DMS153 treated with DMSO at 0.1 percent for 48 hours (cell line): Measurements from ENCODE around the gene LRSAM1.

Experiments
- DNase-seq: peaks from one replicate; lab custom pipeline; 2025; ENCODE audit not compliant: unreplicated experiment; lab: John Stamatoyannopoulos, UW

LRSAM1 gene

GRCh38 chr9:127424676-127424999, 26.7 kb upstream of the LRSAM1 start:
- DNase-seq = no peak

- no peak for DNase-seq
Observed at GRCh38 chr9:127426756-127427155, 24.6 kb upstream of the LRSAM1 start.

GRCh38 chr9:127428348-127428747, 23.0 kb upstream of the LRSAM1 start:
- no peak for DNase-seq

GRCh38 chr9:127430415-127430814, 20.9 kb upstream of the LRSAM1 start:
- no peak for DNase-seq

- DNase-seq = no peak
Observed at GRCh38 chr9:127437497-127438264, 13.6 kb upstream of the LRSAM1 start.

GRCh38 chr9:127438394-127438793, 12.9 kb upstream of the LRSAM1 start:
- no peak for DNase-seq

- DNase-seq = no peak
Observed at GRCh38 chr9:127444283-127444920, 6.9 kb upstream of the LRSAM1 start.

- DNase-seq = no peak
Observed at GRCh38 chr9:127444921-127445850, 6.1 kb upstream of the LRSAM1 start.

- no peak for DNase-seq
Observed at GRCh38 chr9:127445851-127446712, 5.2 kb upstream of the LRSAM1 start.

GRCh38 chr9:127446713-127447415, 4.4 kb upstream of the LRSAM1 start:
- DNase-seq = no peak

- no peak for DNase-seq
Observed at GRCh38 chr9:127447416-127448111, 3.7 kb upstream of the LRSAM1 start.

- no peak for DNase-seq
Observed at GRCh38 chr9:127448112-127448805, 3.1 kb upstream of the LRSAM1 start.

GRCh38 chr9:127449332-127449966, 1.9 kb upstream of the LRSAM1 start:
- DNase-seq = no peak

GRCh38 chr9:127450243-127450760, 1.0 kb upstream of the LRSAM1 start:
- no peak for DNase-seq

GRCh38 chr9:127451608-127451857, 223 bp downstream of the LRSAM1 start:
- DNase-seq = peak; percentile 12

GRCh38 chr9:127451858-127452656, 747 bp downstream of the LRSAM1 start:
- DNase-seq = no peak

- no peak for DNase-seq
Observed at GRCh38 chr9:127452691-127453090, 1.4 kb downstream of the LRSAM1 start.
